Mesenteric fat pad (tissue), 1 donor: Measurements from ENCODE around the gene FAM53B. TPM values are rescaled to one million over a fixed set of nuclear protein-coding genes. Genes with fewer than 3 reads are reported as not detected.
"Not testable (repeated sequence)": the region's sequence is repeated elsewhere in the genome, so short reads cannot be mapped to it uniquely, and the experiment has no call there.

Experiments
- DNase-seq: peaks from one replicate; pipeline ENCODE4 v3.0.0-alpha.2; 2020; ENCODE audit warnings: low spot score
- total RNA-seq: library from RNA; stranded (reverse); fragmentation: NEBNext Ultra II Directional; extraction: Animal tissue kit (Norgen Biotek cat#: 25700); gene quantifications from one replicate; pipeline ENCODE4 v1.2.1, GENCODE V29; 2021
- donor health status: DM: yes; HTN: yes; CAD: no.

FAM53B gene
- total RNA-seq, 1 donor from 2014 or later, result 35.0 TPM

- DNase-seq, result no peak
Observed at GRCh38 chr10:124614003-124614659, 130.0 kb downstream of the FAM53B start.

DNA sequence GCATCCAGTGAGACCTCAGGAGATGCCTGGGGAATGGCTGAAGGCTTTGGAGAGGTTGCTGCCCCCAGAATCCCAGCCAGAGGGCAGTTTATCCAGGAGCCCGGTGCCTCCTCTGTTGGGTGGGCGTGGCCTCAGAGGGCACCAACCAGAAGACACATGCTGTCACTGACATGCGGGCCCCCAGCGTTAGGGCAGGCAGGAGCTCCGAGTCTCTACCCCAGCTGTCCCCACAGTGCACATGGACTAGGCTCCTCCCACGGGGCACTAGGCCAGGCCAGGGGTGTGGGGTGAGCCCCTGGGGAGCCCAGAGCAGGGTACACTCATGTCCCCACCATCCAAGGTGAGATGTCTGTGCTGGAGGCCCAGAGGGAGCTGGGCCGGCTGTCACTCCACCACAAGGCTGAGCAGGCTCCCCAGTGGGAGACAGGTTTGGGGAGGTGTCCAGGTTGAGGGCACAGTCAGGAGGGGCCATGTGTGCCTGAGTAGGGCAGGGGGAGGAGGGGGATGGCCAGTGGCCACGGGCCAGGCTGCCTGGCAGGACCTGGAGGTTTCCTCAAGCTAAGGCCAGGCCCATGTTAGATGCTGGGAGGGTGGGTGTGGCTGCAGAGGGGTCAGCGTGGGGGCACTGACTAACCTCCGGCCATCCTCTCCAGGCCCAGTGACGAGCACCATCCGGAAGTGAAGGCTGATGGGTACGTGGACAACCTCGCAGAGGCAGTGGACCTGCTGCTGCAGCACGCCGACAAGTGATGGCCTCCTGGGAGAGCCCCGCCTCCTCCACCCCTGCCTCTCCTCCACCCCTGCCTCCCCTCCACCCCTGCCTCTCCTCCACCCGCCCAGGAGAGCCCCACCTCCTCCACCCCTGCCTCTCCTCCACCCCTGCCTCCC lies 131.3 kb downstream of the FAM53B start:
- no peak for DNase-seq

DNA sequence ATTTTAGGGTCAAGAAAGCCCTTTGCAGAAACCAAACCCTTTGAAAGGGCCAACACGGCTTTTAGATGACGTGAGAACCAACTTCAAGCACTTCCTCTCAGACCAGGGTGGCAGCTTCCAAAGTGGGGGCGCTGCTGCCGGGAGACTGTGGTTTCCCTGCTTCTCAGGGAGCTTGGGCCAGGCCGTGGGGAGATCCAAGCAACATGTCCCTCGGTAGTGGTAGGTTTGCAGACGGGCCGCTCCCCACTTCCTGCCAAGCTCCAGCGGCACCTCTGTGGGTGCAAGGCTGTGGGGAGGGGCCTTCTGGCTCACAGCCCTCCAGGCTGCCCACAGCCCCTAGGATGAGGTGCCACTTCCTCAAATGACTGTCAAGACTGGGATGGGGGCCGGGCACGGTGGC lies 132.4 kb downstream of the FAM53B start:
- no peak for DNase-seq

- DNase-seq, result not testable (repeated sequence)
Observed at GRCh38 chr10:124610851-124611250, 133.3 kb downstream of the FAM53B start.

DNA sequence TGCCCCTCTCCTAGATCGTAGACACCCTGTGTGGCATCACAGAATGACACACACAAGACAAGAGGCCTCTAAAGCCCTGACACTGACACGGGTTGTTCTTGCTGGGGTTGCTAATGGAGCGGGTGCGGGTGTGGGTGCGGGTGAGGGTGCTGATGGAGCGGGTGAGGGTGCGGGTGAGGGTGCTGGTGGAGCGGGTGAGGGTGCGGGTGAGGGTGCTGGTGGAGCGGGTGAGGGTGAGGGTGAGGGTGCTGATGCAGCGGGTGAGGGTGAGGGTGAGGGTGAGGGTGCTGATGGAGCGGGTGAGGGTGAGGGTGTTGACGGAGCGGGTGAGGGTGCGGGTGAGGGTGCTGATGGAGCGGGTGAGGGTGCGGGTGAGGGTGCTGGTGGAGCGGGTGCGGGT lies 134.0 kb downstream of the FAM53B start:
- DNase-seq, result not testable (repeated sequence)

- DNase-seq, result no peak
Observed at GRCh38 chr10:124609698-124610097, 134.5 kb downstream of the FAM53B start.

- DNase-seq, result no peak
Observed at GRCh38 chr10:124608093-124608721, 136.0 kb downstream of the FAM53B start.

DNA sequence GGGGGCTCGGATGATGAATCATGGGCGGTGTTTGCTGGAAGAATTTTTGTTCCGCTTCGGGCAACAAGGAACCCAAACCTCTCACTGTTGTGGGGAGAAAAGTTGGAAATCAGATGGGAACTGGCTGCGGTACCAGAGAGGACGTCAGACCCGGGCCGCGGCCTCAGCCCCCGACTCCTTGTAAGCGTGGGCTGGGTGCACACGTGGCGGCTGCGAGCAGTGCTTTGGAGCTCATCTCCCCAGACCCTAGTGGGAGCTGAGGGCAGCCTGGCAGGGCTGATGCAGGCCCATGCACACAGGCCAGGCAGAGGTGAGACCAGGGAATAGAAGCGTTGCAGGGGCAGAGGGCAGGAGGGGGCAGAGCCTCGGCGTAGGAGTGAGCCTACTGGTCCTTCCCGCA lies 136.5 kb downstream of the FAM53B start:
- DNase-seq, result no peak

DNA sequence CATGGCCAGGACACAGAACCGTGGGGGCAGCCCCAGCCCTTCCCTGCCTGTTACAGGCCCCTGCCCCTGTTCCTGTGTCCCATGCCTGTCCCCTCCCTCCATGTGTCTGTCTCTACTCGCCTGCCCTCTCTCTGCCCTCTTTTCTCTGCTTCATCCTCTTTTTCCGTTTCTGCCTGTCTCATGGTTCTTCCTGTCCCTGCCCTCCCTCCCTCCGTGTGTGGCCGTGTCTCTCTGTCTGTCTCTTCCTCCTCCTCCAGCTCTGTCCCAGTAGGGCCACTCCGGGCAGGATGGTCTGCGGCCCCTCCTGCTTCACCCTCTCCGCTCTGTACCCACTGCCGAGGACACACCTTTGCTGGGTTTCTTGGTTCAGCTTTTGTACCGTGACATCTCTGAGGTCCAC lies 137.4 kb downstream of the FAM53B start:
- no peak for DNase-seq

- no peak for DNase-seq
Observed at GRCh38 chr10:124605856-124606812, 138.0 kb downstream of the FAM53B start.

DNA sequence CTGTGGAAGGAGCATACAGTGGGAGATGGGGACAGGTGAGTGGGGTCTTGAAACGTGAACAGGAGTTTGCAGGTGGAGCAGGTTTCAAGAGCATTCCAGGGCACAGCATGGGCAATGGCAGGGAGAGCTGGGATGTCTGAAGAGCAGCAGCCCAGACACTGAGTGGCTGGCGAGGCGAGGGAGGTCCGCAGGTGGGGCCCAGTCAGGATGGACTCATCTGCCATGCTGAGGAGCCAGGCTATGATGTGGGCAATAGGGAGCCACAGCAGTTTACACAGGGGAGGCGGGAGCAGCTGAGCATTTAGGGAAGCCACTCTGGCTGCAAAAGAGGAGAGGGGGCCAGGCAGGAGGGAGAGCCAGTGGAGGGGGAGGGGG lies 138.7 kb downstream of the FAM53B start:
- no peak for DNase-seq

GRCh38 chr10:124605001-124605370 lies 139.2 kb downstream of the FAM53B start:
- no peak for DNase-seq

GRCh38 chr10:124604214-124605000 lies 139.8 kb downstream of the FAM53B start:
- no peak for DNase-seq

- no peak for DNase-seq
Observed at GRCh38 chr10:124603376-124604213, 140.6 kb downstream of the FAM53B start.

DNA sequence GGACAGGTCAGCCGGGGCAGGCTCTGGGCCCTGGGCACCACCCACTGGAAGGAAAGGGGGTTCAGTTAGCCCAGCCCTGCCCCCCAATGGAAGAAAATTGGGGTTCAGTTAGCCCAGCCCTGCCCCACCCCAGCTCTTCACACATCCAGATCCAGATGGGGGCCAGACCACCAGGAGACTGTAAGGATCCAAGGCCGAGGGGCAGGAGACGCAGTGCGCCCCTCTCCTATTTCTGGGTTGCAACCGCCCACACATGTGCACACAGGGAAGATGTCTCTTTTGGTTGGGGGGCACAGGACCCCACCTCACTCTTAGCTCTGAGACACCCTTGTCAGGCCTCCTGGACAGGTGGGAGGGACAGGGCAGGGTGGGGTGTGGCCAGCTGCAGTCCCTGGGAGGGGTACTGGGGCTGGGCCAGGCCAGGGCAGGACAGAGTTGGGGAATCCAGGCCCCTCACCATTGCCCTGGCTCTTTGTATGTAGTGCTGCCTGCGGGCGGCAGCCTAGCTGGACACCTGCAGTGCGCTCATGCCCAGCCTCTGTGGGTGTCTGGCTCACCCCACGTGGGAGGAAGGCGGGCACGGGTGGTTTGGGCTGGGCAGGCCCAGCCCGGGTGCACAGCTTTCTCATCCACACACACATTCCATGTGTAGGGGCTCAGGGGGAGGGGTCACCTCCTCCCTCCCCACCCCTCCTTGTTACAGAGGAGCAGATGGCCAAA lies 141.4 kb downstream of the FAM53B start:
- no peak for DNase-seq

DNA sequence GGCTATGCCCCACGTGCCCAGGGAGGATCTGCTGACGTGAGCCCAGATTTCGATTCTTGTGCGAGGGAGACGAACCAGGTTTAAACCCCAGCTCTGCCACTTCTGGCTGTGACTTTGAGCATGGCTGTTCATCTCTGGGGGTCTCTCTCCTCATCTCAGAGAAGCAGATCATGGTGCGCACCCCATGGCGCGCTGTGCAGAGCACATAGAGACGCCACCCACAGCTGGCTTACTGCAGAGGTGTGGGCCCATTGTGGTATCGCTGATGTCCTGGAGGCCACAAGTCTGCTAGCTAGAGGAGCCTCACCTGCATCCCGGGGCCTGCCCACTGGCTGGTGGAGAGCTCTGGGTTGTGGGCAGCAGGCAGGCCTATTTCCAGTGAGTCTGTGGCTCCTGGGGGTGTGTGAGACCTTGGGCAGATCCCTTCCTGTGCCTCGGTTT lies 142.0 kb downstream of the FAM53B start:
- no peak for DNase-seq

- no peak for DNase-seq
Observed at GRCh38 chr10:124601431-124602120, 142.6 kb downstream of the FAM53B start.

- no peak for DNase-seq
Observed at GRCh38 chr10:124601016-124601415, 143.2 kb downstream of the FAM53B start.
